NCI-H146 treated with DMSO at 0.1 percent for 48 hours (cell line): ENCODE measurements around the gene AKR1C4.

Source experiments
- DNase-seq: peaks from one replicate; lab custom pipeline; 2025; ENCODE audit not compliant: unreplicated experiment; lab: John Stamatoyannopoulos, UW

AKR1C4 gene

DNA sequence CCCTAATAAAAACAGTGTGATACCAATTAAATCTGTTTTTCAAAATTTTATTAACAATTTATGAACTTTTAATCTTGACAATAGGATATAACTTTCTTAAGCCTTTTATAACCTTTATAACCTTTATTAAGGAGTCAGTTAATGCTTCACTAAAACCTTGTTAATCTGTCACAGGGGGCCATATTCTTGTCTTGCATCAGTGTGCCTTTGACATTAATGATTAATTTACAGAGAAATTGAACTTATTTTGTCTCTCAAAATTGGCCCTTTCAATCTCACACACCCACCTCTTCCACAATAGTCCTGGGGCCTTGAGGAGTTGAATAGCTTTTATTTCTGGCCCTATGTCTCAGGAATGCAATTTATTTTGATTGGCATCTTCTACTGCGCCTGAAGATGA lies 68.5 kb downstream of the AKR1C4 start:
- no peak for DNase-seq

DNA sequence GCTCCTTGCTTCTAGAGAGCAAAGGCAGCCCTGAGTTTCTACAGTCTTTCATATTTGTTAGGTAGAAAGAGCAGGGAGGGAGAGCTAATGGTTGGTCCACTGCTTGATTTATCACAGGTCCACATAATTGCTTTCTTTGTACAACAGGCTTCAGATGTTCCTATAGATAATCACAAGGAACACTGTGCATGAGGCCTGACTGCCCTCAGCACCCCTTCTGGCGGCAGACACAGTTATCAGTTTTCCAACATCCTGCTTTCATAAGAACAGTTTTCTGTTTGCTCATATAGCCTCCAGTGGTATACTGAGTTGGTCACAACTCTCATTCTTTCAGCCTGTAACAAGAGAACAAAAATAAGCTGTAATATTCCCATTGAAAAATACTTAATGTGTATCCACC lies 69.7 kb downstream of the AKR1C4 start:
- DNase-seq: no peak

DNA sequence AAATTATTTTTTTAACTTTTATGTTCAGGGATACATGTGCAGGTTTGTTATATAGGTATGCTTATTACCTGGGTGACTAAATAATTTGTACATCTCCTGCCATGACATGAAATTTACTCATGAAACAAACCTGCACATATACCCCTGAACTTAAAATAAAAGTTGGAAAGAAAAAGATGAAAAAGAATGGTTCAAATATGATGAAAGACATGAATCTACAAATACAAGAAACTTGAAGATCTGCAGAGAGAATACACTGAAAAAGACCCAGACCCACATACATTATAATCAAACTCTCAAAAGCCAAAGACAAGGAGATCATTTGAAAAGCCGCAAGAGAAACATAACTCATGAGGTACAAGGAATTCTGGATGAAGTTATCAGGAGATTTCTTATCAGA lies 70.2 kb downstream of the AKR1C4 start:
- no peak for DNase-seq

DNA sequence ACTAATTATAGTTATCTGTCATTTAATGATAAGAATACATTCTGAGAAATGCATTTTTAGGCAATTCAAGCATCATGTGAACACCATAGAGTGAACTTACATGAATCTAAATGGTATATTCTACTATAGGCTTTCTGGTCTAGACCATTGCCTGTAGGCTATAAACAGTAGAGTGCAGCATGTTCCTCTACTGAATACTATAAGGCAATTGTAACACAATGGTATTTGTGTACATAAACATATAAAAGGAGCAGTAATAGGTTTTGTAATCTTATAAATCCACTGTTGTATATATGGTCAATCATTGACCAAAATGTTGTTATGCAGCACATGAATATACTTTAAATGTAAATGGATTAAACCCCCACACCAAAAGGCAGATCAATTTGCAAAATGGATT lies 71.6 kb downstream of the AKR1C4 start:
- no peak for DNase-seq
